NT2/D1 (cell line): Measurements from ENCODE around the gene ADTRP.

Experiments
- DNase-seq: peaks from one replicate; pipeline ENCODE4 v3.0.0-alpha.2; 2011; ENCODE audit warnings: low read depth, low spot score
- H3K27me3 ChIP-seq: 2 replicates; pipeline ENCODE4 v1.6.0; 2011; ENCODE audit warnings: mild to moderate bottlenecking; ENCODE audit not compliant: insufficient read length, insufficient read depth
- H3K36me3 ChIP-seq: 2 replicates; pipeline ENCODE4 v1.6.1; 2011; ENCODE audit warnings: mild to moderate bottlenecking, low read length, mixed read lengths; ENCODE audit not compliant: insufficient read depth, insufficient read length
- H3K4me1 ChIP-seq: 2 replicates; pipeline ENCODE4 v1.5.1; 2011; ENCODE audit not compliant: insufficient read depth, insufficient read length
- H3K4me3 ChIP-seq: 2 replicates; pipeline ENCODE4 v1.5.1; 2011; ENCODE audit warnings: low read depth; ENCODE audit not compliant: insufficient read length
- H3K9ac ChIP-seq: 2 replicates; pipeline ENCODE4 v1.6.0; 2011; ENCODE audit warnings: low read depth; ENCODE audit not compliant: insufficient read length
- H3K9me3 ChIP-seq: 2 replicates; pipeline ENCODE4 v1.5.1; 2011; ENCODE audit warnings: mild to moderate bottlenecking, low read length; ENCODE audit not compliant: insufficient read depth
- SUZ12 ChIP-seq: IDR thresholded peaks from 2 replicates; pipeline ENCODE4 v1.6.1; 2011; ENCODE audit not compliant: insufficient read length, insufficient read depth; ENCODE audit errors: extremely low read depth
- YY1 ChIP-seq: IDR thresholded peaks from 2 replicates; pipeline ENCODE4 v1.6.1; 2011; ENCODE audit not compliant: insufficient read length, insufficient read depth
- ZNF274 ChIP-seq: IDR thresholded peaks from 2 replicates; pipeline ENCODE4 v1.6.1; 2011; ENCODE audit warnings: mild to moderate bottlenecking, low read depth, low read length

The ADTRP gene

DNA sequence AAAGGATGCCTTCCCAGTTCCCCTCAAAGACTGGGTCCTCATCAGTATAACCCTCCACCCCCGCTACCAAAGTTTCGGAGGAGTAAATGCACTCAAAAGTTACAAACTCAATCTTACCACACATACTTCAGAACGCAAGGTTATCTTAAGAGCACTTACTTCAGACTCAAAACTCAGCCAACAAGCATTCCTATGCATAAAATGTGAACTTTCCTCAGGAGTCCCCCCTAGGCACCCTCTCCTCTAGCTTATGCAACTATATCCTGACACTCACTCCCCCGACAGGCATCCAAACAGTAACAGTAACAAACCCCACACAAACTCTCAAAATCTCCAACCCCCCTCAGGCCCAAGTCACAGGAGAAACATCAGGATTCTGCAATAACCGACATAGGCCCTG is 11.1 kb upstream of the ADTRP start:
- H3K27me3 ChIP-seq = no peaks in the 10 kb centered on the region
- TF ChIP-seq YY1 (no peak), ZNF274 (no peak), SUZ12 (no peak)
- no peaks in the 10 kb centered on the region for H3K4me1 ChIP-seq
- DNase-seq = no peak
- no peaks in the 10 kb centered on the region for H3K36me3 ChIP-seq
- no peak overlapping the region for H3K4me3 ChIP-seq
- no peak overlapping the region for H3K9ac ChIP-seq
- no peaks in the 10 kb centered on the region; the same call in 1 of the 2 replicates for H3K9me3 ChIP-seq

- H3K27me3 ChIP-seq = no peaks in the 10 kb centered on the region
- DNase-seq = no peak
- H3K9me3 ChIP-seq = no peaks in the 10 kb centered on the region
- H3K4me1 ChIP-seq = no peaks in the 10 kb centered on the region
- TF ChIP-seq ZNF274 (no peak), YY1 (no peak), SUZ12 (no peak)
- H3K9ac ChIP-seq = no peak overlapping the region
- no peaks in the 10 kb centered on the region for H3K36me3 ChIP-seq
- H3K4me3 ChIP-seq = no peak overlapping the region
These were observed 9.4 kb upstream of the ADTRP start for GRCh38 chr6:11788043-11788442.

DNA sequence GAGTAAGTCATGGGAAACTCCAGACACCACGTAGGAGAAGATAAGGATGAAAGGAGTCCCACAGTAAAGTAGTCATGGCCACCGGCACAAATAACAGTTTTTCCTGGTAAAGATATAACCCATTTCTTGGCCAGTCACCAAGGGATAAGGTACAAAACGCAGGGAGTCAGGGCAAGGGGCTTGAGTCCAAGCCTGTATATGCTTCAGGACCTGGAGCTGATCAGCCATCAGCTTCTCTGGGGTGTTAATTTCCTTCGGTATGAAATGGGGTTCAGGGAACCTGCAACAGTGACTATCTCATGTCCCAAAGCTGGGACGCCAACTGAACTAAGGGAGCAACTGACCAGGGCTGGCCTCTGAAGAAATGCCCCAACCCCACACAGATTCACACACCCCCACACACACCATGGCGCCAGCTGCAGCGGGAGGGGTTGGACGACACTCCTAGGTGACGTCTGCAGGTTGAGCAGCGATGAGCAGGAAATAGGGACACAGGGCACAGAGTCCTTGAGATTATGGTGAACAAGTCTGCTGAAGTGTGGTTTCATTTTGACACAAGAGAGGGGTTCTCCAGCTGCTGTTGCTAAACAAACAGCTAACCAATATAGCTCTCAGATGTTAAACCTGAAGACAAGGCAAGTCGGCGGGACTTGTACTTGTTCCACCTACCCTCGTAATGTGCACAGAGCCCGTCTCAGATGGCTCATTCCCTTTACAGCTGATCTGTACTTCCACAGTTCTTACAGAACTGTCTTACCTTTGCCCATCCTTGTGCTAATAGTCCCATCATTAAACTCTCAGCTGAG is 7.4 kb upstream of the ADTRP start:
- DNase-seq = no peak
- no peaks in the 10 kb centered on the region for H3K4me1 ChIP-seq
- H3K9me3 ChIP-seq = no peaks in the 10 kb centered on the region
- no peak overlapping the region for H3K9ac ChIP-seq
- TF ChIP-seq SUZ12 (no peak), YY1 (no peak), ZNF274 (no peak)
- no peaks in the 10 kb centered on the region for H3K27me3 ChIP-seq
- no peaks in the 10 kb centered on the region for H3K36me3 ChIP-seq
- H3K4me3 ChIP-seq = no peak overlapping the region

DNA sequence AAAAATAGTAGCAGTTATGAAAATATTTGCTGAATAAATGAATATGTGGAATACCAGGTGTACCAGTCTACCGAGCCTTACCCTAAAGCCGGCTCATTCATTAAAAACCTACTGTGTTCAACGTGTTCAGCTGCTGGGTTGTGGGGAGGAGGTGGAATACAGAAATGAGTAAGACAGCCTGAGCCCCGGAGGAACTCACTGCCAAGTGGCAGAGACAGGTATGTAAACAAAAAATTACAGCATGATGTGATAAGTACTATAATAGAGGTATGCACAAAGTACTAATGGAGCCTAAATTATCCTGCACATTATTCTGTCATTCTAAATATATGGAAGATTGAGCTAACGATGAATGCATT is 6.8 kb upstream of the ADTRP start:
- Histone ChIP-seq H3K27me3 (no peaks in the 10 kb centered on the region), H3K9ac (no peak overlapping the region), H3K36me3 (no peaks in the 10 kb centered on the region), H3K4me3 (no peak overlapping the region), H3K4me1 (no peaks in the 10 kb centered on the region), H3K9me3 (no peaks in the 10 kb centered on the region)
- no peak for TF ChIP-seq ZNF274
- TF ChIP-seq SUZ12 = no peak
- no peak for TF ChIP-seq YY1
- DNase-seq = no peak

DNA sequence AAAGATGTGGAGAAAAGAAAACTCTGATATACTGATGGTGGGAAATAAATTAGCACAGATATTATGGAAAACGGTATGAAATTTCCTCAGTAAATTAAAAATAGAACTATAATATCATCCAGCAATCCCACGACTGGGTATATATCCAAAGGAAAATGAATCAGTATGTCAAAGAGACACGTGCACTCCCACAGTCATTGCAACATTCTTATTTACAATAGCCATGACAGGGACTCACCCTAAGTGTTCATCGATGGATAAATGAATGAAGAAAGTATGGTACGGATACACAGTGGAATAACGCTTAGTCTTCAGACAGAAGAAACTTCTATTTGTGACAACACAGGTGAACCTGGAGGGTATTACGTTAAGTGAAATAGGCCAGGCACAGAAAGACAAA is 5.7 kb upstream of the ADTRP start:
- H3K9me3 ChIP-seq = no peaks in the 10 kb centered on the region
- H3K36me3 ChIP-seq = no peaks in the 10 kb centered on the region
- H3K27me3 ChIP-seq = no peaks in the 10 kb centered on the region
- no peaks in the 10 kb centered on the region for H3K4me1 ChIP-seq
- TF ChIP-seq SUZ12 (no peak), YY1 (no peak), ZNF274 (no peak)
- DNase-seq = no peak
- no peak overlapping the region for H3K9ac ChIP-seq
- no peak overlapping the region for H3K4me3 ChIP-seq

DNA sequence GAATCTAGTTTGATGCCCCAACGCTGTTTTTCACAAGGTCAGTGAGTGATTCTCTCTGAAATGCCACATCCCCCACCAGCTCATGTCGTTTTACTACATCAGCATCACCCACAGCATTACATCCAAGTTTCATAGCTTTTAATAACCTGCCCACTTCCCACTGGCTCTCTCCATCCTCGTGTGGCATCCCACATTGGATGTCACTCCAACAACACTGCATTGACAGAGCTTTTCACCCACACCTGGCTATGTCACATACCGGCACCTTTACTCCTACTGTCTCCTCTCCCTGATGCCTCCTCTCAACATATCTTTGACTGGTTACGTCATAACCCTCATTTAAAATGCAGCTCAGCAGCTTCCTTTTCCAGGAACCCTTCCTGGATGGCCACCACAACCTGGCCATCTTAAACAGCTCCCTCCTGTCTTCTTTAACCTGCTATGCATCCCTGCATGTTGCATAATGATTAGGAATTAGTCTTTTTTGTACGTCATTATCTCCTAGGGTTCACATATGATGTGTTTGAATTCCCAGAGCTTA is 5.0 kb upstream of the ADTRP start:
- Histone ChIP-seq H3K9ac (no peak overlapping the region), H3K27me3 (no peaks in the 10 kb centered on the region), H3K4me1 (no peaks in the 10 kb centered on the region), H3K36me3 (no peaks in the 10 kb centered on the region), H3K4me3 (no peak overlapping the region), H3K9me3 (no peaks in the 10 kb centered on the region)
- no peak for DNase-seq
- TF ChIP-seq SUZ12 (no peak), ZNF274 (no peak), YY1 (no peak)

DNA sequence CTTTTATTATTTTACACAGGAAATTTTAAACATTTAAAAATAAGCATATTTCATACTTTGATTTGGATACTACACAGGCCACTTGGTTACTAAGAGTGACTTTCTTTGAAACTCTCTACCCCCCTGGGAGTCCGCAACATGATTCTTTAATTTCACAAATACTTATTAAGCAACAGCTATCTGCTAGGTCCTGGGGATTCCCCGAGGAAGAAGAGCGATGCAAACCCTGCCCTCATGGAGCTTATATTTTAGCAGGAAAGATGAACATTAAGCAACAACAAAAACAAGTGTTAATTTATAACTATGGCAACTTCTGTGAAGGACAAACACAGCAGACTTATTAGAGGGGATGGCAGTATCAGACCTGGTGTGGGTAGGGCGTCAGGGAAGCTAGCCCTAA is 3.9 kb upstream of the ADTRP start:
- no peaks in the 10 kb centered on the region for H3K36me3 ChIP-seq
- no peak overlapping the region for H3K9ac ChIP-seq
- DNase-seq = no peak
- TF ChIP-seq ZNF274 (no peak), SUZ12 (no peak), YY1 (no peak)
- H3K27me3 ChIP-seq = no peaks in the 10 kb centered on the region
- H3K4me1 ChIP-seq = no peaks in the 10 kb centered on the region
- H3K9me3 ChIP-seq = no peaks in the 10 kb centered on the region
- H3K4me3 ChIP-seq = no peak overlapping the region
